ENCODE measurements around the gene LRRFIP1.

The LRRFIP1 gene

GRCh38 chr2:237701033-237701858, 73.9 kb downstream of the LRRFIP1 start:
- DNase-seq (ENCODE audit: low spot score), result no peak

DNA sequence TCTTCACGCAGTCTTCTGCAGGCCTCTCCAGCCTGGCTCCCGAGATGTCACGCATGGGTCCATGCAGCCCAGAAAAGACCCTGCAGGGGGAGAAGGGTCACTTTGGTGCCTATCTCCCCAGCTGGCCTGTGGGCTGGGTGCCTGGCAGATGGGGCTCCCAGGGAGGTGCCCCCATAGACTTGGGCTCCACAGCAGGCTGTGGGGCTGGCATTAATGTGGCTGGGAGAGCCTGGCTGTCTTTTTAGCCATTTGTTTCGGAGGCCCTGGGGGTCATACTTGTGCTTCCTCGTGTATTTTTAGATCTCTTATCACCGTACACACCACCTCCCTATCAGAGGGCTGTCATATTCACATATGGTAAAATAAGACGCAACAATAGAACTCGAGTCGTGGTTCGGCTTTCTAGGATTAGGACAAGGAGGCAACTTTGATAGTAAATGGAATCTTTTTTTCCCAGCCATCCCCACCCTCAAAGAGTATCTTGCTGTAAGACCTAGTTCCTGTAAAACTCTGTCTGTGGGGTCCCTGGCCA, 74.5 kb downstream of the LRRFIP1 start:
- no peak for DNase-seq (ENCODE audit: low spot score)

- peak; percentile 68 for DNase-seq (ENCODE audit: low spot score)
Observed at GRCh38 chr2:237702441-237703391, 75.3 kb downstream of the LRRFIP1 start.

- DNase-seq (ENCODE audit: low spot score), result no peak
Observed at GRCh38 chr2:237704501-237705434, 77.4 kb downstream of the LRRFIP1 start.

- DNase-seq (ENCODE audit: low spot score), result no peak
Observed at GRCh38 chr2:237706257-237706656, 78.9 kb downstream of the LRRFIP1 start.

- DNase-seq (ENCODE audit: low spot score), result no peak
Observed at GRCh38 chr2:237708065-237708398, 80.6 kb downstream of the LRRFIP1 start.

- DNase-seq (ENCODE audit: low spot score), result no peak
Observed at GRCh38 chr2:237708491-237708890, 81.1 kb downstream of the LRRFIP1 start.

DNA sequence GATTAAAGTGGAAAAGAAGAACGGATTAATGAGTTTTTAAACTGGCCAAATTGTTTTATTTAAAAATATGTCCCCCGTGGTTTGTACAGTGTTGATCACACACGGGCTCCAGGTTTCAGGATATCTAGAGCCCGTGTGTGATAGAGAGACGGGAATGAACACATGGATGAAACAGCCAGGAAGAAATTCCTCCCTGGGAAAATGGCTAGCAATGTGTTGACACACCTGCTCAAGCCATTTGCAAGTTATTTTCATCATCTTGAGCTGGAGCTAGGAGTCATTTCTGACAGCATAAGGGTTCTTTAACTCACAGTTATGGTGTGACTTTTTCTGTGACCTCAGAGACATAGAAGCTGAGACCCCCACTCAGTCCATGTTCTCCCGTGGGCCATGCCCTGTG, 81.6 kb downstream of the LRRFIP1 start:
- no peak for DNase-seq (ENCODE audit: low spot score)

DNA sequence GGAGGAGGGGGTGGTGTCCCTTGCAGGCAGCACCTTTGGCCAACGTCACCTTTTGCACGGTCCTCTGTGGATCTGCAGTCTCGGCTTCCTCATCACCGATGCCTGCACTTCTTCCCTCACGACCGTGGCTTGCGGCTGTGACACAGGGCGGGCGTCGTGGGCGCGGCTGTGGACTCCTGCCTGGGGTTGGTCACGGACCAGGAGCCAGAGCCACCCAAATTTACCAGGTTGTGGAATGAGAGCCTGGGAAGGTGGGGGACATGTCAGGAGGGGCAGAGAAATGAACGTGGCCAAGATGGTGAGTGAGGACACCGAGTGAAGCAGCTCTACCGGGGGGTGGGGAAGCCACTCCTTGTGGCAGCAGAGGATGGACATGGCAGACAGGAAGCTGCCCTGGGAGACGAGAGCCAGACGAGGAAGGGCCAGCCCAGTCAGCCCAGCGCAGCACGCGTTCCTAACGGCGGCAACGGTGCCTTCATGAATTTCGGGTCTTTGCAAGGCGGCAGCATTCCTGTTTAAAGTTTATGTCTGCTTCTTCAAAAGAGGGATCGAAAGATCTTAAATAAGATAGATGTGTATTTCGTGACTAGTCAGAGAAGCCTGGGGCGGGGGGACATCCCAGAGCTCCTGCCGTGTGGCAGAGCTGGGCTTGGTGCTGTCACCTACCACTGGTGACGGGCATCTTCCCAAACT, 84.2 kb downstream of the LRRFIP1 start:
- no peak for DNase-seq (ENCODE audit: low spot score)

DNA sequence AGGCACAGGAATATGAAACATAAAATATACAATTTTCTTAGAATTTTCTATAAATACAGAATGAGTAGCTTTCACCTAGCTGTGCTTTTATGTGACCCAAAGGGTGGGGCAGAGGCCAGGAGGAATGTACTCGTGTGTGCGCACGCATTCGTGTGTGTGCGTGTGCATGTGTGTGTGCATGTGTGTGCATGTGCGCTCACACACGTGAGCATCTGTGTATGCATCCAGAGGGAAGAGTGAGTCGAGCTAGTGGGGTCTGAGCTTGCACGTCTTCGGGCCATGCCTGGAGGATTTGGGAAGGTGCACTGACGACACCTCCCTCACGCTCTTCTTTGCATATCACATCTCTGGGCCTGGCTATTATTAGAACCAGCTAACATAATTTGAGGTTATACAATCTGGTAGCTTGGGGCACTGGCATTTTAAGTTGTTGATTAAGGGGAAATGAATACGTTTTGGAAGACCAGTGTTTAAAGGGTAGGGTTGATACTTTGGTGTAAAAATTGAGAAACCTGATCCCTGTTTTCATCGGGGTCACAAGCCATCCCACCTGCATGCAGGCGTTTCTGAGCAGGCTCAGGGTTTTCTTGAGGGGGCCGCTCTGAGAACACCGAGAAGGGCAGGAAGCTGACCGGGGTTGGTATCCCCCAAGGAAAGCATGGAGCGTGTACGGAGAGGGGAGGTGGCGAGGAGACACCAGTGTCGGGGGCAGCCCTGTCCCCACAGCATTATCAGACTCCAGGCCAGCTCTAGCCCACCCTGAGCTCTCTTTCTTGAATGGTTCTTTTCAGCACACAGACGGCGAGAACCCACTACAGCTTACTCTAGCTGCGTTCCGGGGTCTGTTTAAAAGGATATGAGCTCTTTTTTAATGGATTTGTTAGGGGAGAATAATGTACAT, 85.3 kb downstream of the LRRFIP1 start:
- no peak for DNase-seq (ENCODE audit: low spot score)

DNA sequence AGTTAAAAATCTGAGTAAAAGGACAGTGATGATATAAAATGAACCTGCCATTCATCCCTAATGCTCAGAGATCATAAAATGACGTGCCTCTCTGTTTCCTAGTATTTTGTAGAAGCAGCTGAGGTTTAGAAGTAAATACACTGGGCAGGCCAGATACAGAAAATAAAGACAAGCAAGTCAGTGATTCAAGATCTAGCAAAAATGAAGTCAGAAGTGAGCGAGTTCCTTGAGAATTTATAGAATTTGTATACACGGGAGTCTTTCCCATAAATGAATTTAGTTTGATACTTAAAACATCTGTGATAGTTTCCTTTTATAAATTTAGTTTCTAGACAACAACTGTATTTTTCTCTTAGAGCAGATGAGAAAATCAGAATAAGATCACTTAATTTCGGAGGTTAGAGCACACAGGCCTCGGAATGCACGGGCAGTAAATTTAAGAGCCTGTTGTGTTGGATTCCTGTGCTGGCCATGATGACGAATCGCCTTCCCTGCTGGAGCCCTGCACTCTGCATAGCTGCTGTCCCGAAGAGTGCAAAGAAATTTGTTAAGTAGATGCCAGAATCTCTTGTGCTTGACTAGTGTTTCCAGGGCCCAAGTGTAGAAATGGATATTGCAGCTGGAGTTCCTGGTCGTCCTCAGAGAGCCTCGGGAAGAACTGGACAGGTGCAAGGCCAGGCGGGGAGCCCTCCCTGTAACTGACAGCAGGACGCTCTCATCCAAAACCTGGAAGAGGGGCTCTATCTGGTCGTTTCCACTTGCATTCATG, 87.5 kb downstream of the LRRFIP1 start:
- no peak for DNase-seq (ENCODE audit: low spot score)

- DNase-seq (ENCODE audit: low spot score), result no peak
Observed at GRCh38 chr2:237715459-237715947, 88.1 kb downstream of the LRRFIP1 start.

GRCh38 chr2:237716011-237716410, 88.6 kb downstream of the LRRFIP1 start:
- no peak for DNase-seq (ENCODE audit: low spot score)

- peak; percentile 45 for DNase-seq (ENCODE audit: low spot score)
Observed at GRCh38 chr2:237717366-237718276, 90.2 kb downstream of the LRRFIP1 start.

DNA sequence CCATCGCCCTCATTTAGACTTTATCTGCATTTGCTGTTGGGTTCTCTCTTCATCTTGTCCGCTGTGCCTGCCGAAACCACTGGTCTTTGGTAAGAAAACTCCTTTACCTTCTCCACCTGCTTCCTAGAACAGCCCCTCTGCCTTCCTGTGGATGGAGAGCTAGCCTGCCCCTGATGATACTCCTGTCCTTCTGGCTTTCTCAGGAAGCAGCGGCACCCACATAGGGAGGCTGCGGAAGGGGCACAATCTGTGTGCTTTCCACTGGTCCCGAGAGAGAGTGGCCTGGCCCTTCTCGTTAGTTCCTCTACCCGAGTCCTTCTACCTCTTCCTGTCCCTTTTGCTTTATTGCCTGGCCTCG, 90.9 kb downstream of the LRRFIP1 start:
- no peak for DNase-seq (ENCODE audit: low spot score)

GRCh38 chr2:237720444-237720843, 93.1 kb downstream of the LRRFIP1 start:
- no peak for DNase-seq (ENCODE audit: low spot score)

GRCh38 chr2:237720957-237721356, 93.6 kb downstream of the LRRFIP1 start:
- no peak for DNase-seq (ENCODE audit: low spot score)

DNA sequence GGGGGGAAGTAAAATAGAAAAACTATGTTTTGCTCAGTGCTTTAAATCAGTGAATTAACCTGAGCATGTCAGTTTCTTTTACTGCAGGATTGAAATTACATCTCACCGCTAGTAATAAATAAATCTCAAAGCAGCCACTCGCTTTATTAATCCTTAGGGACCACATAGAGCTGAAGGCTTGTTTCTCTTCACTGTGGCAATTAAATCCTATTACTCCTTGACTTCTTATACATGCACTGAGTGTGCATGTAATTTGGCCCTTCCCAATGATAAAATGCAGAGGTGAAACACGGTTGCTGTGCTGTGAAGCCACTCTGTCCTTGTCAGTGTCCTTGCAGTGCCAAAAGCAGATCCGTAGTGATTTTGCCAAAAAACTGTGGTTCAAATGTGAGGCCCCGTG, 94.1 kb downstream of the LRRFIP1 start:
- DNase-seq (ENCODE audit: low spot score), result no peak

Measured in SK-N-DZ (cell line).